GM18870 (cell line): ENCODE results near the gene TBC1D17.

Source experiments
- ATAC-seq: cut with Tn5 transposase; IDR thresholded peaks from one replicate; pipeline ENCODE4 v1.9.1; 2021; ENCODE audit warnings: moderate library complexity; ENCODE audit not compliant: unreplicated experiment

Gene TBC1D17

GRCh38 chr19:49877020-49877878, at the start of gene TBC1D17, which contains the start of gene AKT1S1:
TBC1D17 (plus strand) TSS chr19:49877702; CDS start chr19:49877724, 22 bp downstream.
AKT1S1 (minus strand) TSS chr19:49877355; CDS start chr19:49873295, 4,060 bp downstream.
- ATAC-seq: peak; percentile 58

- ATAC-seq: no peak
These were observed 48.3 kb upstream of the TBC1D17 start for GRCh38 chr19:49829200-49829599.

- no peak for ATAC-seq
These were observed 47.8 kb upstream of the TBC1D17 start for GRCh38 chr19:49829721-49830120.

GRCh38 chr19:49830766-49831165, 46.7 kb upstream of the TBC1D17 start:
- no peak for ATAC-seq

GRCh38 chr19:49831592-49831991, 45.9 kb upstream of the TBC1D17 start:
- ATAC-seq: no peak

- ATAC-seq: no peak
These were observed 44.9 kb upstream of the TBC1D17 start for GRCh38 chr19:49832556-49832955.

- ATAC-seq: no peak
These were observed 43.9 kb upstream of the TBC1D17 start for GRCh38 chr19:49833599-49833998.

- no peak for ATAC-seq
These were observed 41.9 kb upstream of the TBC1D17 start for GRCh38 chr19:49835562-49835961.

GRCh38 chr19:49836176-49837008, 41.1 kb upstream of the TBC1D17 start:
- no peak for ATAC-seq

GRCh38 chr19:49837009-49837310, 40.5 kb upstream of the TBC1D17 start:
- no peak for ATAC-seq

- no peak for ATAC-seq
These were observed 40.1 kb upstream of the TBC1D17 start for GRCh38 chr19:49837425-49837824.

GRCh38 chr19:49838885-49839588, 38.5 kb upstream of the TBC1D17 start:
- ATAC-seq: no peak

GRCh38 chr19:49839713-49840112, 37.8 kb upstream of the TBC1D17 start:
- ATAC-seq: no peak

GRCh38 chr19:49840321-49840720, 37.2 kb upstream of the TBC1D17 start:
- no peak for ATAC-seq

GRCh38 chr19:49840736-49841249, 36.7 kb upstream of the TBC1D17 start:
- no peak for ATAC-seq

- no peak for ATAC-seq
These were observed 34.2 kb upstream of the TBC1D17 start for GRCh38 chr19:49843265-49843664.

GRCh38 chr19:49844138-49845095, 33.1 kb upstream of the TBC1D17 start:
- ATAC-seq: no peak

GRCh38 chr19:49845414-49845813, 32.1 kb upstream of the TBC1D17 start:
- ATAC-seq: no peak

GRCh38 chr19:49846408-49846807, 31.1 kb upstream of the TBC1D17 start:
- ATAC-seq: no peak
